IPS DF 4.7 (cell line): ENCODE results near the gene CASK.

Experiments
- DNase-seq: peaks from one replicate; pipeline ENCODE4 v3.0.0-alpha.2; 2013; ENCODE audit warnings: low spot score; ENCODE audit errors: extremely low read depth

The CASK gene

GRCh38 chrX:41589634-41590270 is 333.6 kb downstream of the CASK start:
- no peak for DNase-seq

GRCh38 chrX:41588271-41588670 is 335.1 kb downstream of the CASK start:
- DNase-seq = no peak

GRCh38 chrX:41580423-41581064 is 342.8 kb downstream of the CASK start:
- no peak for DNase-seq

- no peak for DNase-seq
Observed at GRCh38 chrX:41563876-41564275, 359.5 kb downstream of the CASK start.

- no peak for DNase-seq
Observed at GRCh38 chrX:41561045-41561444, 362.3 kb downstream of the CASK start.

GRCh38 chrX:41559235-41560052 is 363.9 kb downstream of the CASK start:
- DNase-seq = no peak

- DNase-seq = no peak
Observed at GRCh38 chrX:41558531-41558930, 364.8 kb downstream of the CASK start.

- DNase-seq = no peak
Observed at GRCh38 chrX:41556958-41557357, 366.4 kb downstream of the CASK start.

GRCh38 chrX:41553688-41554087 is 369.7 kb downstream of the CASK start:
- DNase-seq = no peak

GRCh38 chrX:41548411-41548810 is 374.9 kb downstream of the CASK start:
- no peak for DNase-seq

GRCh38 chrX:41543668-41544067 is 379.7 kb downstream of the CASK start:
- no peak for DNase-seq

GRCh38 chrX:41543025-41543424 is 380.3 kb downstream of the CASK start:
- DNase-seq = no peak

- DNase-seq = no peak
Observed at GRCh38 chrX:41542536-41542935, 380.8 kb downstream of the CASK start.

- no peak for DNase-seq
Observed at GRCh38 chrX:41542135-41542534, 381.2 kb downstream of the CASK start.

GRCh38 chrX:41541386-41541785 is 382.0 kb downstream of the CASK start:
- no peak for DNase-seq

GRCh38 chrX:41538707-41539106 is 384.6 kb downstream of the CASK start:
- DNase-seq = no peak

- DNase-seq = no peak
Observed at GRCh38 chrX:41530085-41530484, 393.3 kb downstream of the CASK start.

GRCh38 chrX:41529221-41529620 is 394.1 kb downstream of the CASK start:
- no peak for DNase-seq

GRCh38 chrX:41528784-41529183 is 394.6 kb downstream of the CASK start:
- DNase-seq = no peak

- DNase-seq = no peak
Observed at GRCh38 chrX:41526925-41527324, 396.4 kb downstream of the CASK start.

GRCh38 chrX:41526271-41526670 is 397.1 kb downstream of the CASK start:
- DNase-seq = no peak

- DNase-seq = no peak
Observed at GRCh38 chrX:41522671-41523070, 400.7 kb downstream of the CASK start.

GRCh38 chrX:41522081-41522480 is 401.3 kb downstream of the CASK start:
- DNase-seq = no peak
